Calu3 (cell line): ENCODE data around the gene SRM. TPM values are rescaled to one million over a fixed set of nuclear protein-coding genes. Genes with fewer than 3 reads are reported as not detected.
A peak's percentile ranks its signal among the peaks of the same experiment; 100 is the strongest.

Experiments
- BruUV-seq: library from RNA; stranded (reverse); fragments of 400-500 nt; replicated peaks from 2 replicates; lab custom pipeline; 2021; lab: Mats Ljungman, UMichigan
- CTCF ChIA-PET: fragments of 300-600 bp; sonication (Branson Sonifier 250); formaldehyde crosslinking; loops from one replicate; lab custom pipeline; 2022; ENCODE audit warnings: antibody characterized with exemption; lab: Charles Lee
- DNase-seq: peaks from one replicate; pipeline ENCODE4 v3.0.0; 2022
- H3K27ac Mint-ChIP-seq: one replicate; pipeline ENCODE4 v1.8.0; 2022; ENCODE audit warnings: mixed read lengths; ENCODE audit not compliant: unreplicated experiment
- H3K27me3 Mint-ChIP-seq: one replicate; pipeline ENCODE4 v1.8.0; 2022; ENCODE audit warnings: mixed read lengths; ENCODE audit not compliant: unreplicated experiment
- H3K36me3 Mint-ChIP-seq: one replicate; pipeline ENCODE4 v1.8.0; 2022; ENCODE audit warnings: mild to moderate bottlenecking, moderate library complexity, mixed read lengths; ENCODE audit not compliant: insufficient read depth, unreplicated experiment
- H3K4me1 Mint-ChIP-seq: one replicate; pipeline ENCODE4 v1.8.0; 2022; ENCODE audit warnings: mild to moderate bottlenecking, low read depth, mixed read lengths; ENCODE audit not compliant: unreplicated experiment
- H3K4me3 Mint-ChIP-seq: one replicate; pipeline ENCODE4 v1.8.0; 2022; ENCODE audit warnings: mild to moderate bottlenecking, low read depth, moderate library complexity, mixed read lengths; ENCODE audit not compliant: unreplicated experiment
- H3K9me3 Mint-ChIP-seq: one replicate; pipeline ENCODE4 v1.8.0; 2022; ENCODE audit warnings: low read depth, mixed read lengths; ENCODE audit not compliant: unreplicated experiment
- intact Hi-C: fragments of 100-400 bp; cut with micrococcal nuclease; formaldehyde crosslinking; loops from one replicate; pipeline ENCODE4 v1.10.0; 2022; ENCODE audit not compliant: unreplicated experiment
- total RNA-seq: library from RNA; stranded (reverse); gene quantifications from 2 replicates; pipeline ENCODE4 v1.2.3, GENCODE V29; 2022
- TF ChIP-seq, protein P1 (sequence below): fragments of 200-600 bp; IDR thresholded peaks from one replicate; pipeline ENCODE4 v1.8.0; 2022; ENCODE audit warnings: antibody characterized with exemption; ENCODE audit not compliant: unreplicated experiment

The SRM gene
- total RNA-seq, 1 experiment from 2014 or later = 70.5 TPM

GRCh38 chr1:11059155-11059967, 457 bp downstream of the SRM start:
- peak overlapping the region; percentile 92 for H3K27ac Mint-ChIP-seq
- BruUV-seq = TSS peak; percentile 25
- CTCF ChIA-PET = interaction anchor here (1.5 kb wide), 1 partner anchor 21 kb away, joined by 4 read pairs; no protein-coding TSS in a partner anchor

DNA sequence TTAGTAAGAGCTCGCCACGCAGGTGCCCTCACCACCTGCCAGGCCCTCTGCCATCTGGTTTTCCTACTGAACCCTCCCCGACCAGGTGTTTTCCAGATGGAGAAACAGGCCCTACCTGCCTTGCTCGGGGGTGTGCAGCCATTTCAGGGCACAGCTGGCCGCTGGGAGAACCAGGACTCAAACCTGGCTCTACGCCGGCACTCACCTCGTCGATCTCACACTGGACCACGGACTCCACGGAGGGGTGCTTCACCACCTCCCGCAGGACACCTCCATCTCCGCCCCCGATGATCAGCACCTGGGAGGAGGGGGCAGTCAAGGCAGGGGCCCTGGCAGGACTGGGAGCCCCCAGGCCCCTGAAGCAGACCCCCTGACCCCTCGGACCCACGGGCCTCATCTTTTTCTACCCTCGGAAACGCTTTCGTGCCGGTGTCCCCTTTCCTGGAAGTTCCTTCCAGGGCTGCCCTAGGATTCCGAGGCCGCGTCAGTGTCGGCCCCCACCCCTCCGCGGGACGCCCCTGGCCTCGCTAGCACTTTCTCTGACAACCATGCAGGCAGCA, 1.1 kb downstream of the SRM start:
- TF ChIP-seq, protein P1, sequence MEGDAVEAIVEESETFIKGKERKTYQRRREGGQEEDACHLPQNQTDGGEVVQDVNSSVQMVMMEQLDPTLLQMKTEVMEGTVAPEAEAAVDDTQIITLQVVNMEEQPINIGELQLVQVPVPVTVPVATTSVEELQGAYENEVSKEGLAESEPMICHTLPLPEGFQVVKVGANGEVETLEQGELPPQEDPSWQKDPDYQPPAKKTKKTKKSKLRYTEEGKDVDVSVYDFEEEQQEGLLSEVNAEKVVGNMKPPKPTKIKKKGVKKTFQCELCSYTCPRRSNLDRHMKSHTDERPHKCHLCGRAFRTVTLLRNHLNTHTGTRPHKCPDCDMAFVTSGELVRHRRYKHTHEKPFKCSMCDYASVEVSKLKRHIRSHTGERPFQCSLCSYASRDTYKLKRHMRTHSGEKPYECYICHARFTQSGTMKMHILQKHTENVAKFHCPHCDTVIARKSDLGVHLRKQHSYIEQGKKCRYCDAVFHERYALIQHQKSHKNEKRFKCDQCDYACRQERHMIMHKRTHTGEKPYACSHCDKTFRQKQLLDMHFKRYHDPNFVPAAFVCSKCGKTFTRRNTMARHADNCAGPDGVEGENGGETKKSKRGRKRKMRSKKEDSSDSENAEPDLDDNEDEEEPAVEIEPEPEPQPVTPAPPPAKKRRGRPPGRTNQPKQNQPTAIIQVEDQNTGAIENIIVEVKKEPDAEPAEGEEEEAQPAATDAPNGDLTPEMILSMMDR = no peak
- no TSS peak for BruUV-seq
- Mint-ChIP-seq H3K27ac (peak overlapping the region; percentile 92), H3K4me3 (peak overlapping the region; percentile 97), H3K36me3 (peaks cover 51% of the 10 kb centered on the region), H3K9me3 (no peaks in the 10 kb centered on the region), H3K27me3 (no peaks in the 10 kb centered on the region), H3K4me1 (no peaks in the 10 kb centered on the region)
- no peak for DNase-seq
- CTCF ChIA-PET = interaction anchor here (1.6 kb wide), 1 partner anchor 21 kb away, joined by 9 read pairs; no protein-coding TSS in a partner anchor
- intact Hi-C loops = no loop called here

More at GRCh38 chr1:11059155-11059967, 457 bp downstream of the SRM start:
- no peaks in the 10 kb centered on the region for H3K27me3 Mint-ChIP-seq
- no peak for DNase-seq
- H3K36me3 Mint-ChIP-seq = peaks cover 47% of the 10 kb centered on the region
- intact Hi-C loops = no loop called here
- TF ChIP-seq, protein P1 = no peak
- no peaks in the 10 kb centered on the region for H3K9me3 Mint-ChIP-seq
- H3K4me1 Mint-ChIP-seq = no peaks in the 10 kb centered on the region
- H3K4me3 Mint-ChIP-seq = peak overlapping the region; percentile 97

DNA sequence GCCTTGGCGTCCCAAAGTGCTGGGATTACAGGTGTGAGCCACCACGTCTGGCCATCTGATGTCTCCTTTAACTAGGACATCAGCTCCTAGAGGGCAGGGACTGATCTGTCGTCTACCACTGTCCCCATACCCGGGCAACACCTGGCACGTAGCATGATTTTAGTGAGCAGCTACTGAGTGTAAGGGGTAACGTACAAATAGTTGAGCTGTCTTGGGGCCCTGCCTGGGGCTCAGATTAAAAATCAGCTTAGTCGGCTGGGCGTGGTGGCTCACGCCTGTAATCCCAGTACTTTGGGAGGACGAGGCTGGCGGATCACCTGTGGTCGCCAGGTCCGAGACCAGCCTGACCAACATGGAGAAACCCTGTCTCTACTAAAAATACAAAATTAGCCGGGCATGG, 1.8 kb downstream of the SRM start:
- TF ChIP-seq, protein P1 = no peak
- peaks cover 44% of the 10 kb centered on the region for H3K36me3 Mint-ChIP-seq
- CTCF ChIA-PET = interaction anchor here (1.6 kb wide), 1 partner anchor 20 kb away, joined by 9 read pairs; no protein-coding TSS in a partner anchor

GRCh38 chr1:11057477-11057876, 2.3 kb downstream of the SRM start:
- intact Hi-C loops = no loop called here
- Mint-ChIP-seq H3K4me3 (no peak overlapping the region), H3K27ac (no peak overlapping the region), H3K9me3 (no peaks in the 10 kb centered on the region), H3K4me1 (no peaks in the 10 kb centered on the region), H3K36me3 (peaks cover 44% of the 10 kb centered on the region), H3K27me3 (no peaks in the 10 kb centered on the region)
- BruUV-seq = no TSS peak
- DNase-seq = no peak
- CTCF ChIA-PET = interaction anchor here (1.6 kb wide), 1 partner anchor 20 kb away, joined by 9 read pairs; no protein-coding TSS in a partner anchor
- TF ChIP-seq, protein P1 = no peak

More for the DNA sequence above, 1.8 kb downstream of the SRM start:
- Mint-ChIP-seq H3K9me3 (no peaks in the 10 kb centered on the region), H3K27me3 (no peaks in the 10 kb centered on the region), H3K4me1 (no peaks in the 10 kb centered on the region), H3K4me3 (no peak overlapping the region), H3K27ac (no peak overlapping the region)
- no TSS peak for BruUV-seq
- intact Hi-C loops = no loop called here
- DNase-seq = no peak
